ENCODE results near the gene RFX4. TPM values are rescaled to one million over a fixed set of nuclear protein-coding genes. Genes with fewer than 3 reads are reported as not detected.

Gene RFX4
- total and polyA plus RNA-seq, 10 of the 15 experiments (the other 5 are each of a cell fraction or from before 2014, with no cell fraction given), result 0.02 to 0.23 TPM; not detected in 8

GRCh38 chr12:106729611-106730010 lies 146.8 kb downstream of the RFX4 start:
- CTCF ChIA-PET, result interaction anchor here (0.8 to 3.0 kb wide), 3 partner anchors 61 to 190 kb away, joined by 3 to 11 read pairs (median 4); no protein-coding TSS in a partner anchor
- ATAC-seq (no peak), DNase-seq (ENCODE audit: low read depth, low spot score) (no peak), FAIRE-seq (no peak)
- no peaks in the 10 kb centered on the region for H3K9me3 ChIP-seq (replicated peaks; ENCODE audit: control insufficient read depth, insufficient read depth, low read length)
- in situ Hi-C loops (cut with MboI), result no loop called here
- no peaks in the 10 kb centered on the region for H3K79me2 ChIP-seq (ENCODE audit: control insufficient read depth, insufficient read depth, low read length)
- POLR2A ChIA-PET, result no interaction called here
- H3K27ac ChIP-seq (ENCODE audit: control insufficient read depth, insufficient read depth), result no peak overlapping the region
- intact Hi-C loops (cut with micrococcal nuclease; ENCODE audit: unreplicated experiment), result no loop called here
- H3K4me2 ChIP-seq (ENCODE audit: control insufficient read depth, insufficient read depth), result no peak overlapping the region
- H3K36me3 ChIP-seq (ENCODE audit: control insufficient read depth in 2 of 2, insufficient read depth in 2 of 2, low read length in 1 of 2), result no peaks in the 10 kb centered on the region
- BruUV-seq (replicated peaks), result no TSS peak
- WGBS (ENCODE audit: insufficient coverage, insufficient replicate concordance, low lambda C conversion rate, missing lambda C conversion rate), result 95% methylated on average over 1 of the region's 1 CpG
- H3K4me3 ChIP-seq, result no peak overlapping the region
- TF ChIP-seq IRF4 (IDR thresholded peaks at IDR 0.05; ENCODE audit: low read depth, low read length) (no peak), MYC (IDR thresholded peaks at IDR 0.05; ENCODE audit: insufficient read depth, insufficient read length, insufficient replicate concordance, low read length, severe bottlenecking) (no peak), ZBTB33 (IDR thresholded peaks at IDR 0.05) (no peak), ATF7 (IDR thresholded peaks at IDR 0.05; ENCODE audit: low read depth) (no peak), FOS (IDR thresholded peaks at IDR 0.05; ENCODE audit: borderline replicate concordance, extremely low read depth, insufficient read length) (no peak)
- no peaks in the 10 kb centered on the region for H3K4me1 ChIP-seq (ENCODE audit: control insufficient read depth, insufficient read depth, low read length)
- SMC1A ChIA-PET (ENCODE audit: uncharacterized antibody, unreplicated experiment), result no interaction called here
- no peak overlapping the region for H3K9ac ChIP-seq (ENCODE audit: control insufficient read depth, insufficient read depth, low read length)
- RAD21 ChIA-PET (ENCODE audit: unreplicated experiment), result no interaction called here
- no peaks in the 10 kb centered on the region for H4K20me1 ChIP-seq (ENCODE audit: control insufficient read depth, insufficient read depth)
- H2AFZ ChIP-seq (ENCODE audit: control insufficient read depth, low read depth, low read length), result no peak overlapping the region
- no peaks in the 10 kb centered on the region for H3K27me3 ChIP-seq (replicated peaks in 1 of 2; ENCODE audit: control insufficient read depth in 2 of 2, insufficient read depth in 2 of 2, low read length in 1 of 2)

- no peak for ATAC-seq
- intact Hi-C loops (cut with micrococcal nuclease; ENCODE audit: unreplicated experiment) (no loop called here), in situ Hi-C loops (cut with MboI) (no loop called here)
- no peak overlapping the region for H2AFZ ChIP-seq (ENCODE audit: control insufficient read depth, low read depth, low read length)
- H3K9me3 ChIP-seq (replicated peaks; ENCODE audit: control insufficient read depth, insufficient read depth, low read length), result no peaks in the 10 kb centered on the region
- RAD21 ChIA-PET (ENCODE audit: unreplicated experiment), result no interaction called here
- H3K4me3 ChIP-seq, result no peak overlapping the region
- H3K27me3 ChIP-seq (replicated peaks in 1 of 2; ENCODE audit: control insufficient read depth in 2 of 2, insufficient read depth in 2 of 2, low read length in 1 of 2), result no peaks in the 10 kb centered on the region
- H3K79me2 ChIP-seq (ENCODE audit: control insufficient read depth, insufficient read depth, low read length), result no peaks in the 10 kb centered on the region
- WGBS (ENCODE audit: insufficient coverage, insufficient replicate concordance, low lambda C conversion rate, missing lambda C conversion rate), result 68% methylated on average over 5 of the region's 5 CpGs
- no TSS peak for BruUV-seq (replicated peaks)
- no peak overlapping the region for H3K9ac ChIP-seq (ENCODE audit: control insufficient read depth, insufficient read depth, low read length)
- no peaks in the 10 kb centered on the region for H3K36me3 ChIP-seq (ENCODE audit: control insufficient read depth in 2 of 2, insufficient read depth in 2 of 2, low read length in 1 of 2)
- POLR2A ChIA-PET, result no interaction called here
- FAIRE-seq, result no peak
- DNase-seq (ENCODE audit: low read depth, low spot score), result no peak
- no peaks in the 10 kb centered on the region for H4K20me1 ChIP-seq (ENCODE audit: control insufficient read depth, insufficient read depth)
- SMC1A ChIA-PET (ENCODE audit: uncharacterized antibody, unreplicated experiment), result no interaction called here
- H3K4me2 ChIP-seq (ENCODE audit: control insufficient read depth, insufficient read depth), result no peak overlapping the region
- H3K4me1 ChIP-seq (ENCODE audit: control insufficient read depth, insufficient read depth, low read length), result no peaks in the 10 kb centered on the region
- H3K27ac ChIP-seq (ENCODE audit: control insufficient read depth, insufficient read depth), result no peak overlapping the region
- no peak for TF ChIP-seq BCLAF1 (IDR thresholded peaks at IDR 0.05)
- TF ChIP-seq IKZF1 (conservative IDR thresholded peaks at IDR 0.05), result no peak
- TF ChIP-seq ATF7 (IDR thresholded peaks at IDR 0.05; ENCODE audit: low read depth), result no peak
- TF ChIP-seq ZNF217 (IDR thresholded peaks at IDR 0.05), result no peak
- no peak for TF ChIP-seq ZNF622 (IDR thresholded peaks at IDR 0.05)
- no peak for TF ChIP-seq SP1 (IDR thresholded peaks at IDR 0.05; ENCODE audit: low read depth, low read length)
- TF ChIP-seq NFYB (IDR thresholded peaks at IDR 0.05; ENCODE audit: insufficient read depth, low read depth, low read length), result no peak
- no peak for TF ChIP-seq TCF3 (IDR thresholded peaks at IDR 0.05; ENCODE audit: borderline replicate concordance, insufficient read depth, low read depth, low read length)
- TF ChIP-seq NRF1 (conservative IDR thresholded peaks at IDR 0.05; ENCODE audit: low read depth, low read length), result no peak
- CTCF ChIA-PET, result interaction anchor here (1.7 kb wide), 1 partner anchor 21 kb away, joined by 4 read pairs; no protein-coding TSS in a partner anchor
Observed at GRCh38 chr12:106732890-106733289, 150.1 kb downstream of the RFX4 start.

Data from GM12878 (cell line).